ENCODE data around the gene KHK.

KHK gene

DNA sequence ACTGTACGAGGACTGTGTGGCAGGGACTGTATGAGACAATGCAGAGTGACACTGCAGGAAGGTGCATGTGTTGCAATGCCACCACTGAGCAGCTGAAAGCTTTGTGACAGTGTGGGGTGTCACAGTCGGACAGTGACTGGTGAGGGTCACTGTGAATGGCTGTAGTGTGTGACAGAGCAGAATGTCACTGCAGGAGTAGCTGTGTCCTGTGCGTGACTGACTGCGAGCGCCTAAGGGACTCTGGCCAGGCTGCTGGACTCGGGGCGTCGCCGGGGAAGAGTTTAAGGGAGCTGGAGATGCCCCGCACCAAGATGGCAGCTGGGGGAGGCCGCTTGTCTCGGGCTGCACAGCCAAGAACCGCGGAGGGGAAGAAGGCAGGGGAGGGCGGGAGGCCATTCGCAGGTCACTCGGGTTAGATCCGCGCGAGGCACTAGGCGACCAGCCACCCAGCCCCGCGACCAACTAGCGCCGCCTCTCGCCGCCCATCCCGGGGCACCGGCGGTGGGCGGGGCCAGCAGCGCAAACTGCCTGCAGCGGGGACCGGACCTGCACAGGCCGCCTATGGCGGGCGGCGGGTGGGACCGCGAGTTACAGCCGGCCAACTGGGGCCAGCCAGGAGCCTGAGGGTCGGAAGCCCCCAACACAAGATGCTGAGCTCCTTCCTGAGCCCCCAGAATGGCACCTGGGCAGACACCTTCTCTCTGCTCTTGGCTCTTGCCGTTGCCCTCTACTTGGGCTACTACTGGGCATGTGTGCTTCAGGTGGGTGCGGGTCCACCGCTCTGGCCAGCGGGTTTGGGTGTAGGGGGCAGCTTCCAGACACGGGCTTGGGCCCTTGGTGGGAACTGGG lies 37.0 kb downstream of the KHK start, which contains the start of gene ABHD1 (continued):
- TF ChIP-seq, protein P1, sequence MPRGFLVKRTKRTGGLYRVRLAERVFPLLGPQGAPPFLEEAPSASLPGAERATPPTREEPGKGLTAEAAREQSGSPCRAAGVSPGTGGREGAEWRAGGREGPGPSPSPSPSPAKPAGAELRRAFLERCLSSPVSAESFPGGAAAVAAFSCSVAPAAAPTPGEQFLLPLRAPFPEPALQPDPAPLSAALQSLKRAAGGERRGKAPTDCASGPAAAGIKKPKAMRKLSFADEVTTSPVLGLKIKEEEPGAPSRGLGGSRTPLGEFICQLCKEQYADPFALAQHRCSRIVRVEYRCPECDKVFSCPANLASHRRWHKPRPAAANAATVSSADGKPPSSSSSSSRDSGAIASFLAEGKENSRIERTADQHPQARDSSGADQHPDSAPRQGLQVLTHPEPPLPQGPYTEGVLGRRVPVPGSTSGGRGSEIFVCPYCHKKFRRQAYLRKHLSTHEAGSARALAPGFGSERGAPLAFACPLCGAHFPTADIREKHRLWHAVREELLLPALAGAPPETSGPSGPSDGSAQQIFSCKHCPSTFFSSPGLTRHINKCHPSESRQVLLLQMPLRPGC (tag by site-specific recombination; IDR thresholded peaks at IDR 0.05) = 0 out of 2 replicates have a peak, but pooled peaks have one; percentile 31
- TF ChIP-seq ZSCAN30 (tag by site-specific recombination; IDR thresholded peaks at IDR 0.05) = no peak; the same call in 1 of the 2 replicates
- TF ChIP-seq, protein P2, sequence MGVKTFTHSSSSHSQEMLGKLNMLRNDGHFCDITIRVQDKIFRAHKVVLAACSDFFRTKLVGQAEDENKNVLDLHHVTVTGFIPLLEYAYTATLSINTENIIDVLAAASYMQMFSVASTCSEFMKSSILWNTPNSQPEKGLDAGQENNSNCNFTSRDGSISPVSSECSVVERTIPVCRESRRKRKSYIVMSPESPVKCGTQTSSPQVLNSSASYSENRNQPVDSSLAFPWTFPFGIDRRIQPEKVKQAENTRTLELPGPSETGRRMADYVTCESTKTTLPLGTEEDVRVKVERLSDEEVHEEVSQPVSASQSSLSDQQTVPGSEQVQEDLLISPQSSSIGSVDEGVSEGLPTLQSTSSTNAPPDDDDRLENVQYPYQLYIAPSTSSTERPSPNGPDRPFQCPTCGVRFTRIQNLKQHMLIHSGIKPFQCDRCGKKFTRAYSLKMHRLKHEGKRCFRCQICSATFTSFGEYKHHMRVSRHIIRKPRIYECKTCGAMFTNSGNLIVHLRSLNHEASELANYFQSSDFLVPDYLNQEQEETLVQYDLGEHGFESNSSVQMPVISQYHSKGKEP (tag by site-specific recombination; IDR thresholded peaks at IDR 0.05) = peak; percentile 53
- TF ChIP-seq, protein P3, sequence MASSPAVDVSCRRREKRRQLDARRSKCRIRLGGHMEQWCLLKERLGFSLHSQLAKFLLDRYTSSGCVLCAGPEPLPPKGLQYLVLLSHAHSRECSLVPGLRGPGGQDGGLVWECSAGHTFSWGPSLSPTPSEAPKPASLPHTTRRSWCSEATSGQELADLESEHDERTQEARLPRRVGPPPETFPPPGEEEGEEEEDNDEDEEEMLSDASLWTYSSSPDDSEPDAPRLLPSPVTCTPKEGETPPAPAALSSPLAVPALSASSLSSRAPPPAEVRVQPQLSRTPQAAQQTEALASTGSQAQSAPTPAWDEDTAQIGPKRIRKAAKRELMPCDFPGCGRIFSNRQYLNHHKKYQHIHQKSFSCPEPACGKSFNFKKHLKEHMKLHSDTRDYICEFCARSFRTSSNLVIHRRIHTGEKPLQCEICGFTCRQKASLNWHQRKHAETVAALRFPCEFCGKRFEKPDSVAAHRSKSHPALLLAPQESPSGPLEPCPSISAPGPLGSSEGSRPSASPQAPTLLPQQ (tag by site-specific recombination; IDR thresholded peaks at IDR 0.05) = 0 out of 2 replicates have a peak, but pooled peaks have one; percentile 42
- TF ChIP-seq ZNF335 (tag by site-specific recombination; conservative IDR thresholded peaks at IDR 0.05) = peak; percentile 87
- no peak for TF ChIP-seq GFI1B (tag by site-specific recombination; IDR thresholded peaks at IDR 0.05)
- 0 out of 2 replicates have a peak, but pooled peaks have one; percentile 18 for TF ChIP-seq KLF7 (tag by site-specific recombination; IDR thresholded peaks at IDR 0.05; ENCODE audit: borderline replicate concordance)
- peak; percentile 91 for TF ChIP-seq SP3 (tag by site-specific recombination; IDR thresholded peaks at IDR 0.05)
- TF ChIP-seq, protein P4, sequence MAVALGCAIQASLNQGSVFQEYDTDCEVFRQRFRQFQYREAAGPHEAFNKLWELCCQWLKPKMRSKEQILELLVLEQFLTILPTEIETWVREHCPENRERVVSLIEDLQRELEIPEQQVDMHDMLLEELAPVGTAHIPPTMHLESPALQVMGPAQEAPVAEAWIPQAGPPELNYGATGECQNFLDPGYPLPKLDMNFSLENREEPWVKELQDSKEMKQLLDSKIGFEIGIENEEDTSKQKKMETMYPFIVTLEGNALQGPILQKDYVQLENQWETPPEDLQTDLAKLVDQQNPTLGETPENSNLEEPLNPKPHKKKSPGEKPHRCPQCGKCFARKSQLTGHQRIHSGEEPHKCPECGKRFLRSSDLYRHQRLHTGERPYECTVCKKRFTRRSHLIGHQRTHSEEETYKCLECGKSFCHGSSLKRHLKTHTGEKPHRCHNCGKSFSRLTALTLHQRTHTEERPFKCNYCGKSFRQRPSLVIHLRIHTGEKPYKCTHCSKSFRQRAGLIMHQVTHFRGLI (tag by site-specific recombination; IDR thresholded peaks at IDR 0.05) = peak; percentile 55; the same call in 1 of the 2 replicates
- peak; percentile 90 for TF ChIP-seq ZBTB8A (tag by site-specific recombination; IDR thresholded peaks at IDR 0.05)
- peak; percentile 67; the same call in 1 of the 2 replicates for TF ChIP-seq ZNF76 (tag by site-specific recombination; IDR thresholded peaks at IDR 0.05; ENCODE audit: borderline replicate concordance, low read depth)
- TF ChIP-seq, protein P5, sequence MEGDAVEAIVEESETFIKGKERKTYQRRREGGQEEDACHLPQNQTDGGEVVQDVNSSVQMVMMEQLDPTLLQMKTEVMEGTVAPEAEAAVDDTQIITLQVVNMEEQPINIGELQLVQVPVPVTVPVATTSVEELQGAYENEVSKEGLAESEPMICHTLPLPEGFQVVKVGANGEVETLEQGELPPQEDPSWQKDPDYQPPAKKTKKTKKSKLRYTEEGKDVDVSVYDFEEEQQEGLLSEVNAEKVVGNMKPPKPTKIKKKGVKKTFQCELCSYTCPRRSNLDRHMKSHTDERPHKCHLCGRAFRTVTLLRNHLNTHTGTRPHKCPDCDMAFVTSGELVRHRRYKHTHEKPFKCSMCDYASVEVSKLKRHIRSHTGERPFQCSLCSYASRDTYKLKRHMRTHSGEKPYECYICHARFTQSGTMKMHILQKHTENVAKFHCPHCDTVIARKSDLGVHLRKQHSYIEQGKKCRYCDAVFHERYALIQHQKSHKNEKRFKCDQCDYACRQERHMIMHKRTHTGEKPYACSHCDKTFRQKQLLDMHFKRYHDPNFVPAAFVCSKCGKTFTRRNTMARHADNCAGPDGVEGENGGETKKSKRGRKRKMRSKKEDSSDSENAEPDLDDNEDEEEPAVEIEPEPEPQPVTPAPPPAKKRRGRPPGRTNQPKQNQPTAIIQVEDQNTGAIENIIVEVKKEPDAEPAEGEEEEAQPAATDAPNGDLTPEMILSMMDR (tag by site-specific recombination; IDR thresholded peaks at IDR 0.05) = peak; percentile 52; the same call in 1 of the 2 replicates
- no peak for TF ChIP-seq ZNF366 (tag by site-specific recombination; conservative IDR thresholded peaks at IDR 0.05)
- TF ChIP-seq ZNF394 (tag by site-specific recombination; IDR thresholded peaks at IDR 0.05; ENCODE audit: borderline replicate concordance) = peak; percentile 55; the same call in 1 of the 2 replicates
- TF ChIP-seq, protein P6, sequence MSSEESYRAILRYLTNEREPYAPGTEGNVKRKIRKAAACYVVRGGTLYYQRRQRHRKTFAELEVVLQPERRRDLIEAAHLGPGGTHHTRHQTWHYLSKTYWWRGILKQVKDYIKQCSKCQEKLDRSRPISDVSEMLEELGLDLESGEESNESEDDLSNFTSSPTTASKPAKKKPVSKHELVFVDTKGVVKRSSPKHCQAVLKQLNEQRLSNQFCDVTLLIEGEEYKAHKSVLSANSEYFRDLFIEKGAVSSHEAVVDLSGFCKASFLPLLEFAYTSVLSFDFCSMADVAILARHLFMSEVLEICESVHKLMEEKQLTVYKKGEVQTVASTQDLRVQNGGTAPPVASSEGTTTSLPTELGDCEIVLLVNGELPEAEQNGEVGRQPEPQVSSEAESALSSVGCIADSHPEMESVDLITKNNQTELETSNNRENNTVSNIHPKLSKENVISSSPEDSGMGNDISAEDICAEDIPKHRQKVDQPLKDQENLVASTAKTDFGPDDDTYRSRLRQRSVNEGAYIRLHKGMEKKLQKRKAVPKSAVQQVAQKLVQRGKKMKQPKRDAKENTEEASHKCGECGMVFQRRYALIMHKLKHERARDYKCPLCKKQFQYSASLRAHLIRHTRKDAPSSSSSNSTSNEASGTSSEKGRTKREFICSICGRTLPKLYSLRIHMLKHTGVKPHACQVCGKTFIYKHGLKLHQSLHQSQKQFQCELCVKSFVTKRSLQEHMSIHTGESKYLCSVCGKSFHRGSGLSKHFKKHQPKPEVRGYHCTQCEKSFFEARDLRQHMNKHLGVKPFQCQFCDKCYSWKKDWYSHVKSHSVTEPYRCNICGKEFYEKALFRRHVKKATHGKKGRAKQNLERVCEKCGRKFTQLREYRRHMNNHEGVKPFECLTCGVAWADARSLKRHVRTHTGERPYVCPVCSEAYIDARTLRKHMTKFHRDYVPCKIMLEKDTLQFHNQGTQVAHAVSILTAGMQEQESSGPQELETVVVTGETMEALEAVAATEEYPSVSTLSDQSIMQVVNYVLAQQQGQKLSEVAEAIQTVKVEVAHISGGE (tag by site-specific recombination; conservative IDR thresholded peaks at IDR 0.05; ENCODE audit: low read depth) = peak; percentile 38; the same call in 1 of the 2 replicates
- no peak for TF ChIP-seq MYNN (tag by site-specific recombination; IDR thresholded peaks at IDR 0.05; ENCODE audit: borderline replicate concordance)
- TF ChIP-seq ZFP41 (tag by site-specific recombination; IDR thresholded peaks at IDR 0.05; ENCODE audit: borderline replicate concordance) = no peak
- TF ChIP-seq ZNF341 (tag by site-specific recombination; IDR thresholded peaks at IDR 0.05; ENCODE audit: low read depth) = peak; percentile 32; the same call in 1 of the 2 replicates
- TF ChIP-seq KLF9 (tag by site-specific recombination; IDR thresholded peaks at IDR 0.05; ENCODE audit: low read depth) = peak; percentile 74
- TF ChIP-seq, protein P7, sequence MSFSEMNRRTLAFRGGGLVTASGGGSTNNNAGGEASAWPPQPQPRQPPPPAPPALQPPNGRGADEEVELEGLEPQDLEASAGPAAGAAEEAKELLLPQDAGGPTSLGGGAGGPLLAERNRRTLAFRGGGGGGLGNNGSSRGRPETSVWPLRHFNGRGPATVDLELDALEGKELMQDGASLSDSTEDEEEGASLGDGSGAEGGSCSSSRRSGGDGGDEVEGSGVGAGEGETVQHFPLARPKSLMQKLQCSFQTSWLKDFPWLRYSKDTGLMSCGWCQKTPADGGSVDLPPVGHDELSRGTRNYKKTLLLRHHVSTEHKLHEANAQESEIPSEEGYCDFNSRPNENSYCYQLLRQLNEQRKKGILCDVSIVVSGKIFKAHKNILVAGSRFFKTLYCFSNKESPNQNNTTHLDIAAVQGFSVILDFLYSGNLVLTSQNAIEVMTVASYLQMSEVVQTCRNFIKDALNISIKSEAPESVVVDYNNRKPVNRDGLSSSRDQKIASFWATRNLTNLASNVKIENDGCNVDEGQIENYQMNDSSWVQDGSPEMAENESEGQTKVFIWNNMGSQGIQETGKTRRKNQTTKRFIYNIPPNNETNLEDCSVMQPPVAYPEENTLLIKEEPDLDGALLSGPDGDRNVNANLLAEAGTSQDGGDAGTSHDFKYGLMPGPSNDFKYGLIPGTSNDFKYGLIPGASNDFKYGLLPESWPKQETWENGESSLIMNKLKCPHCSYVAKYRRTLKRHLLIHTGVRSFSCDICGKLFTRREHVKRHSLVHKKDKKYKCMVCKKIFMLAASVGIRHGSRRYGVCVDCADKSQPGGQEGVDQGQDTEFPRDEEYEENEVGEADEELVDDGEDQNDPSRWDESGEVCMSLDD (tag by site-specific recombination; IDR thresholded peaks at IDR 0.05) = 0 out of 2 replicates have a peak, but pooled peaks have one; percentile 37
